Esophagus muscularis mucosa (tissue), 4 donors: ENCODE data around the gene SP100.
"Not testable (repeated sequence)": the region's sequence is repeated elsewhere in the genome, so short reads cannot be mapped to it uniquely, and the experiment has no call there.

Experiments
- EP300 ChIP-seq: sonication (generic); formaldehyde crosslinking; IDR thresholded peaks from one replicate; pipeline ENCODE4 v1.6.1; 2017; ENCODE audit warnings: antibody characterized with exemption
- POLR2A ChIP-seq: fragments of 450-650 bp; IDR thresholded peaks from one replicate; pipeline ENCODE4 v1.6.1; 2017; ENCODE audit warnings: antibody characterized with exemption, moderate library complexity, mild to moderate bottlenecking, low read depth
- TF ChIP-seq, protein P1 (sequence below), 3 experiments: fragments of 200-600 bp in 2 of 3; fragments of 450-650 bp in 1 of 3; sonication (generic) in 2 of 3; IDR thresholded peaks; one replicate each; pipeline ENCODE4 v1.5.1; 2017 to 2019; ENCODE audit warnings: antibody characterized with exemption in 3 of 3, mild to moderate bottlenecking in 2 of 3, moderate library complexity in 1 of 3

DNA sequence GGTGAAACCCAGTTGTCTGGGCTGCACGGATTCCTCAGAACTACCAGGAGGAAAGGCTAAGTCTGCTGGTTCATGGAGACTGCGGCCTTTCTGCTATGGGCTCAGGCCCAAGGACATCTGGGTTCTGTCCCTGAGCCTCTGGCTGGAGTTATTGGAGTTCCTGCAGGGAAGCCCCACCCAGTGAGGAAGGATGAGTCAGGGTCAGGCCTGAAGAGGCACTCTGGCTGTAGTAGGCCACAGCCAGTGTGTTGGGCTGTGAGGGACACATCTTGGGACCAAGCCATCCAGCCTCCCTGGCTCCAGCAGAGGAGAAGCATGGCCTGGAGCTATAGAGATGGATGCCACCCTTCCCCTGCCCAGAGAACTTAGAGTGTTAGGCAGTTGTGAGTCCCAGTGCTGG is 75.2 kb downstream of the SP100 start:
- TF ChIP-seq POLR2A, EP300: not testable (repeated sequence)
- TF ChIP-seq, protein P1, sequence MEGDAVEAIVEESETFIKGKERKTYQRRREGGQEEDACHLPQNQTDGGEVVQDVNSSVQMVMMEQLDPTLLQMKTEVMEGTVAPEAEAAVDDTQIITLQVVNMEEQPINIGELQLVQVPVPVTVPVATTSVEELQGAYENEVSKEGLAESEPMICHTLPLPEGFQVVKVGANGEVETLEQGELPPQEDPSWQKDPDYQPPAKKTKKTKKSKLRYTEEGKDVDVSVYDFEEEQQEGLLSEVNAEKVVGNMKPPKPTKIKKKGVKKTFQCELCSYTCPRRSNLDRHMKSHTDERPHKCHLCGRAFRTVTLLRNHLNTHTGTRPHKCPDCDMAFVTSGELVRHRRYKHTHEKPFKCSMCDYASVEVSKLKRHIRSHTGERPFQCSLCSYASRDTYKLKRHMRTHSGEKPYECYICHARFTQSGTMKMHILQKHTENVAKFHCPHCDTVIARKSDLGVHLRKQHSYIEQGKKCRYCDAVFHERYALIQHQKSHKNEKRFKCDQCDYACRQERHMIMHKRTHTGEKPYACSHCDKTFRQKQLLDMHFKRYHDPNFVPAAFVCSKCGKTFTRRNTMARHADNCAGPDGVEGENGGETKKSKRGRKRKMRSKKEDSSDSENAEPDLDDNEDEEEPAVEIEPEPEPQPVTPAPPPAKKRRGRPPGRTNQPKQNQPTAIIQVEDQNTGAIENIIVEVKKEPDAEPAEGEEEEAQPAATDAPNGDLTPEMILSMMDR (IDR thresholded peaks at IDR 0.05): not testable (repeated sequence)
